SK-MEL-5 (cell line): Measurements from ENCODE around the gene TUBB8B. TPM values are rescaled to one million over a fixed set of nuclear protein-coding genes. Genes with fewer than 3 reads are reported as not detected.
"Not testable (repeated sequence)": the region's sequence is repeated elsewhere in the genome, so short reads cannot be mapped to it uniquely, and the experiment has no call there.

Experiments
- DNase-seq: peaks from one replicate; pipeline ENCODE4 v3.0.0-alpha.2; 2016; ENCODE audit warnings: low read depth, low spot score
- in situ Hi-C: cut with HindIII; loops from 2 replicates; pipeline ENCODE4 v1.10.0; 2016; ENCODE audit warnings: low sequenced_read_pairs, high pct_unique_total_duplicates, low pct_unique_long_range_greater_than_20kb
- polyA plus RNA-seq, 2 experiments: library from polyadenylated mRNA; depleted of rRNA; stranded (reverse); fragments of >200 nt; gene quantifications; 2 replicates each; pipeline ENCODE4 v1.2.3, GENCODE V29; 2015
- total RNA-seq: library from RNA; depleted of rRNA; stranded (reverse); fragments of >200 nt; shearing (Covaris generic); gene quantifications from 2 replicates; pipeline ENCODE4 v1.2.3, GENCODE V29; 2014; rRNA removed

Gene TUBB8B
- 0.29 and 0.69 TPM in 2 replicates for total RNA-seq
- 0.42 TPM in 1 of 2 replicates, not detected in the other for polyA plus RNA-seq (2015; cell fraction: cytosol; rRNA removed)
- 3.5 TPM in 1 of 2 replicates, not detected in the other for polyA plus RNA-seq (2015; cell fraction: nucleus; rRNA removed)

GRCh38 chr18:49176-49665 lies at the start of gene TUBB8B:
TSS of gene TUBB8B (minus strand) at chr18:49615. CDS start at chr18:49557, 58 bp downstream.
- in situ Hi-C loops, DNase-seq: not testable (repeated sequence)

GRCh38 chr18:97252-97914 lies 48.0 kb upstream of the TUBB8B start:
- DNase-seq, in situ Hi-C loops: not testable (repeated sequence)

- DNase-seq, in situ Hi-C loops: not testable (repeated sequence)
These were observed 47.3 kb upstream of the TUBB8B start for GRCh38 chr18:96767-97131.

GRCh38 chr18:96101-96766 lies 46.8 kb upstream of the TUBB8B start:
- in situ Hi-C loops, DNase-seq: not testable (repeated sequence)

GRCh38 chr18:95580-95979 lies 46.2 kb upstream of the TUBB8B start:
- in situ Hi-C loops, DNase-seq: not testable (repeated sequence)

- in situ Hi-C loops: not testable (repeated sequence)
These were observed 44.5 kb upstream of the TUBB8B start for GRCh38 chr18:93897-94408.

GRCh38 chr18:91561-91960 lies 42.1 kb upstream of the TUBB8B start:
- in situ Hi-C loops: not testable (repeated sequence)

More at GRCh38 chr18:93897-94408, 44.5 kb upstream of the TUBB8B start:
- not testable (repeated sequence) for DNase-seq

GRCh38 chr18:90396-91193 lies 41.2 kb upstream of the TUBB8B start:
- in situ Hi-C loops, DNase-seq: not testable (repeated sequence)

More at GRCh38 chr18:91561-91960, 42.1 kb upstream of the TUBB8B start:
- not testable (repeated sequence) for DNase-seq

GRCh38 chr18:89124-89523 lies 39.7 kb upstream of the TUBB8B start:
- in situ Hi-C loops, DNase-seq: not testable (repeated sequence)

- DNase-seq, in situ Hi-C loops: not testable (repeated sequence)
These were observed 35.4 kb upstream of the TUBB8B start for GRCh38 chr18:84801-85200.

- in situ Hi-C loops: not testable (repeated sequence)
- DNase-seq: peak; percentile 4
These were observed 33.3 kb upstream of the TUBB8B start for GRCh38 chr18:82626-83209.

- DNase-seq, in situ Hi-C loops: not testable (repeated sequence)
These were observed 31.5 kb upstream of the TUBB8B start for GRCh38 chr18:80881-81280.

GRCh38 chr18:80202-80601 lies 30.8 kb upstream of the TUBB8B start:
- in situ Hi-C loops, DNase-seq: not testable (repeated sequence)

- DNase-seq, in situ Hi-C loops: not testable (repeated sequence)
These were observed 26.2 kb upstream of the TUBB8B start for GRCh38 chr18:75525-76160.

GRCh38 chr18:73181-73777 lies 23.9 kb upstream of the TUBB8B start:
- in situ Hi-C loops, DNase-seq: not testable (repeated sequence)

- DNase-seq, in situ Hi-C loops: not testable (repeated sequence)
These were observed 18.3 kb upstream of the TUBB8B start for GRCh38 chr18:67701-68100.
